DND-41 (cell line): ENCODE data around the gene DPP6.

ENCODE experiments used
- ATAC-seq: fragments of 200-7000 bp; cut with Tn5 transposase; 3 replicates; pipeline ENCODE4 v1.9.1; 2021; ENCODE audit warnings: low read depth; ENCODE audit not compliant: insufficient read depth
- DNase-seq: peaks from one replicate; pipeline ENCODE4 v3.0.0-alpha.2; 2020
- H2AFZ ChIP-seq: 2 replicates; pipeline ENCODE4 v1.6.0; 2012; ENCODE audit warnings: low read depth, low read length
- H3K27ac ChIP-seq: 2 replicates; pipeline ENCODE4 v1.5.1; 2012; ENCODE audit warnings: low read length, inconsistent platforms
- H3K27me3 ChIP-seq: fragments of 200-600 bp; sonication (generic); 2 replicates; pipeline ENCODE4 v1.6.0; 2012; ENCODE audit warnings: low read length, mild to moderate bottlenecking, inconsistent platforms; ENCODE audit not compliant: insufficient read depth, poor library complexity
- H3K36me3 ChIP-seq: 2 replicates; pipeline ENCODE4 v1.5.1; 2012; ENCODE audit warnings: low read length, inconsistent platforms; ENCODE audit not compliant: insufficient read depth
- H3K4me1 ChIP-seq: 2 replicates; pipeline ENCODE4 v1.5.1; 2012; ENCODE audit warnings: mild to moderate bottlenecking, low read length; ENCODE audit not compliant: insufficient read depth
- H3K4me2 ChIP-seq: 2 replicates; pipeline ENCODE4 v1.6.0; 2012; ENCODE audit warnings: mild to moderate bottlenecking, moderate library complexity, low read length, inconsistent platforms; ENCODE audit not compliant: insufficient read depth
- H3K4me3 ChIP-seq, 2 experiments: fragments of 200-600 bp in 1 of 2; shearing (Covaris generic) in 1 of 2; 2 replicates each; pipeline ENCODE4 v1.5.1; 2012 to 2016; ENCODE audit warnings: inconsistent platforms in 2 of 2, low read length in 2 of 2, mild to moderate bottlenecking in 2 of 2, low read depth in 1 of 2, moderate library complexity in 1 of 2
- H3K79me2 ChIP-seq: 2 replicates; pipeline ENCODE4 v1.6.0; 2012; ENCODE audit warnings: low read length, inconsistent platforms; ENCODE audit not compliant: insufficient read depth
- H3K9ac ChIP-seq: 2 replicates; pipeline ENCODE4 v1.6.0; 2012; ENCODE audit warnings: low read depth, mild to moderate bottlenecking, inconsistent platforms, low read length, moderate library complexity
- H3K9me3 ChIP-seq: 2 replicates; pipeline ENCODE4 v1.5.1; 2012; ENCODE audit warnings: low read length, moderate library complexity, mild to moderate bottlenecking, inconsistent platforms; ENCODE audit not compliant: insufficient read depth, severe bottlenecking
- H4K20me1 ChIP-seq: 2 replicates; pipeline ENCODE4 v1.6.0; 2012; ENCODE audit warnings: low read length; ENCODE audit not compliant: insufficient read depth
- CTCF ChIP-seq: IDR thresholded peaks from 2 replicates; pipeline ENCODE4 v1.5.1; 2012; ENCODE audit warnings: borderline replicate concordance, low read length, moderate library complexity, mild to moderate bottlenecking; ENCODE audit not compliant: poor library complexity, severe bottlenecking; ENCODE audit errors: extremely low read depth
- EZH2 ChIP-seq: IDR thresholded peaks from 3 replicates; pipeline ENCODE4 v1.6.1; 2012; ENCODE audit warnings: borderline replicate concordance, low read depth, mild to moderate bottlenecking, moderate library complexity, low read length, inconsistent platforms; ENCODE audit not compliant: severe bottlenecking

Gene DPP6

GRCh38 chr7:154680894-154681659 is 628.9 kb downstream of the DPP6 start:
- H2AFZ ChIP-seq = no peak overlapping the region
- TF ChIP-seq EZH2 (no peak), CTCF (no peak)
- no peak overlapping the region for H3K9ac ChIP-seq
- H3K27me3 ChIP-seq = no peaks in the 10 kb centered on the region
- ATAC-seq = no peak
- H3K4me1 ChIP-seq = no peaks in the 10 kb centered on the region
- DNase-seq = no peak
- H3K9me3 ChIP-seq = no peaks in the 10 kb centered on the region
- no peak overlapping the region for H3K27ac ChIP-seq
- H4K20me1 ChIP-seq = no peaks in the 10 kb centered on the region
- no peak overlapping the region for H3K4me2 ChIP-seq
- no peaks in the 10 kb centered on the region for H3K79me2 ChIP-seq
- no peaks in the 10 kb centered on the region for H3K36me3 ChIP-seq
- no peak overlapping the region for H3K4me3 ChIP-seq

GRCh38 chr7:154682003-154682402 is 629.8 kb downstream of the DPP6 start:
- no peak overlapping the region for H2AFZ ChIP-seq
- no peak overlapping the region for H3K27ac ChIP-seq
- no peak overlapping the region for H3K4me2 ChIP-seq
- ATAC-seq (no peak), DNase-seq (no peak)
- no peaks in the 10 kb centered on the region for H4K20me1 ChIP-seq
- no peak for TF ChIP-seq EZH2
- TF ChIP-seq CTCF = no peak
- no peaks in the 10 kb centered on the region for H3K9me3 ChIP-seq
- no peaks in the 10 kb centered on the region for H3K4me1 ChIP-seq
- H3K79me2 ChIP-seq = no peaks in the 10 kb centered on the region
- H3K36me3 ChIP-seq = no peaks in the 10 kb centered on the region
- H3K9ac ChIP-seq = no peak overlapping the region
- no peak overlapping the region for H3K4me3 ChIP-seq
- no peaks in the 10 kb centered on the region for H3K27me3 ChIP-seq

GRCh38 chr7:154684666-154685563 is 632.7 kb downstream of the DPP6 start:
- ATAC-seq (no peak), DNase-seq (no peak)
- no peak for TF ChIP-seq CTCF
- Histone ChIP-seq H3K79me2 (no peaks in the 10 kb centered on the region), H4K20me1 (no peaks in the 10 kb centered on the region), H2AFZ (no peak overlapping the region), H3K36me3 (no peaks in the 10 kb centered on the region), H3K27me3 (no peaks in the 10 kb centered on the region), H3K9me3 (no peaks in the 10 kb centered on the region), H3K4me2 (no peak overlapping the region), H3K4me3 (no peak overlapping the region), H3K4me1 (no peaks in the 10 kb centered on the region), H3K27ac (no peak overlapping the region), H3K9ac (no peak overlapping the region)
